ENCODE results near the gene CALHM2.

CALHM2 gene

DNA sequence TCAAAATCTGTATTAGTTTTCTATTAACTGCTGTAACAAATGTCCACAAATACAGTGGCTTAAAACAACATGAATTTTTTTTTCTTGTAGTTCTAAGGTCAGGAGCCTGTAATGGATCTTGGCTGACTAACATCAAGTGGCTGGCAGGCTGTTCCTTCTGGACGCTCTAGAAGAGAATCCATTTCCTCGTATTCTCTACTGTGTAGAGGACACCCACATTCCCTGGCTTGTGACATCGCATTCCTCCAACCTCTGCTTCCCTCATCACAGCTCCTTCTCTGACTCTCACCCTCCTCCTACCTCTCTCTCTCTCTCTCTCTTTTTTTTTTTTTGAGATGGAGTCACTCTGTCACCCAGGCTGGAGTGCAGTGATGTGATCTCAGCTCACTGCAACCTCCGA lies 11.3 kb upstream of the CALHM2 start:
- no peak for TF ChIP-seq GATA3 (IDR thresholded peaks at IDR 0.05; ENCODE audit: low read depth, low read length)
- TF ChIP-seq GATA2 (IDR thresholded peaks at IDR 0.05; ENCODE audit: low read depth, low read length): no peak

DNA sequence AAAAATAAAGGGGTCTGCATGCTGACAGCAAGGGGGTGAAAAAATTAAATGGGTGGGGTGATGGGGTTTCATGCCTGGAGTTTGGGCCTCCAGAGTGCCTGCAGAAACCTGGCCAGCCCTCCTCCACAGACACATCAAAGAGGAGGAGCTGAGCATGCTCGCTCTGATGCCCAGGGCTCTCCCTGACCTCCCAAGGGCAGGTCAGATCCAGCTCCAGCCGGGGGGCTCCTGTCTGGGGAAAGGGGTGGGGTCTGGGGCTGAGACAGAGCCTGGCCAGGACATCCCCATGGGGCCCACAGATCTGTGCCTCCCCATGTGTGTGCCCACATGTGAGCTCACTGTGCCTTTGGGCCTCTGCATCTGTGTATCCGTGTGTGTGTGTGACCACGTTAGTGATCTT lies 7.4 kb upstream of the CALHM2 start:
- TF ChIP-seq GATA3 (IDR thresholded peaks at IDR 0.05; ENCODE audit: low read depth, low read length) (no peak), GATA2 (IDR thresholded peaks at IDR 0.05; ENCODE audit: low read depth, low read length) (no peak)

DNA sequence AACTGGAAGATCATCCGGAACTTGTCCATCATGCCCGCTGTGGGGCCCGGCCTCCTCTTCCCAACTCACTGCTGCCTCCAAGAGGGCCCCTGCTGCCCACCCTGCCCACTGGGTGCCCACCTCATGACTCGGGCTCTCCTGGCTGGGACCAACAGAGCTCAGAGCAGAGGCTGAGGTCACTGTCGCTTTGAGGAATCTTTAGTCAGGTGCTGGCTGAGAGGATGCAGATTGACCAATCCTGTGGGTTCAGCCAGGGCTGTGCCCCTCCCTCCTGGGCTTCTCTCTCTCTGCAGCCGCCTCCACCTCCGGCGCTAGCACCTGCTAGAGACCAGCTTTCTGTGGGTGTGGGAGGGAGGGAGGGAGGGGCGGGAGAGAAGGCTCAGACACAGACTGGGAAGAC lies 6.5 kb upstream of the CALHM2 start, which contains the start of gene CALHM1:
TSS of gene CALHM1 (minus strand) at position 181 of the 400 bp plus-strand sequence. CDS start at position 32, 149 bp downstream.
- no peak for TF ChIP-seq GATA2 (IDR thresholded peaks at IDR 0.05; ENCODE audit: low read depth, low read length)
- no peak for TF ChIP-seq GATA3 (IDR thresholded peaks at IDR 0.05; ENCODE audit: low read depth, low read length)

DNA sequence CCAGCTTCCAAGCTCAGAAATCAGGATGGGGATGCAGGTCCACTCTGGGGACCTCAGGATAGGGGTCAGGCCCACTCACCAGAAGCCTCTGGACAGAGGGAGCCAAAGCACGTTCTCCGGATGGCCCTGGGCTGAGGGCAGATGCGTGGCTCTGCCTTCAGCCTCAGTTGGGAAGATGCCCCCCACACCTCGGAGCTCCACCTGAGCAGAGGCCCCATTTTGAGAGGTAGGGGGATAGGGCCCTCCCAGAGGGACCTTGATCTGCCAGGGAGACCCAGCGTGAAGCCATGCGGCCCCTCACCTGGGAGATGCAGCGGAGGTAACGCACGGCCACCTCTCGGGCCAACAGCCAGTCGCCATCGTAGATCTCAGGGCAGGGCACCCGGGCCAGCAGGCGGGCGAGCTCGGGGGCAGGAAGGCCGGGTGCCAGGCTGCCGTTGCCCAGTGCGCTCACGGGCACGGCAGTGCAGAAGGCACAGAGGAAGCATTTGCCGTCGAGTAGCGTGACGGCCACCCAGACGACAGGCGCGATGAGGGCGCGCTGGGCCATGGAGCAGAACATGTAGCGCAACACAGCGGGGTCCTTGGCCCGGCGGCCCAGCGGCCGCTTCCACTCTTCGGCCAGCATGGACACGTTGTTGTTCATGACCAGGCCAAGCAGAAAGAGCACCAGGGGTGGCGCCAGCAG lies 5.9 kb upstream of the CALHM2 start:
- no peak for TF ChIP-seq GATA2 (IDR thresholded peaks at IDR 0.05; ENCODE audit: low read depth, low read length)
- TF ChIP-seq GATA3 (IDR thresholded peaks at IDR 0.05; ENCODE audit: low read depth, low read length): no peak

DNA sequence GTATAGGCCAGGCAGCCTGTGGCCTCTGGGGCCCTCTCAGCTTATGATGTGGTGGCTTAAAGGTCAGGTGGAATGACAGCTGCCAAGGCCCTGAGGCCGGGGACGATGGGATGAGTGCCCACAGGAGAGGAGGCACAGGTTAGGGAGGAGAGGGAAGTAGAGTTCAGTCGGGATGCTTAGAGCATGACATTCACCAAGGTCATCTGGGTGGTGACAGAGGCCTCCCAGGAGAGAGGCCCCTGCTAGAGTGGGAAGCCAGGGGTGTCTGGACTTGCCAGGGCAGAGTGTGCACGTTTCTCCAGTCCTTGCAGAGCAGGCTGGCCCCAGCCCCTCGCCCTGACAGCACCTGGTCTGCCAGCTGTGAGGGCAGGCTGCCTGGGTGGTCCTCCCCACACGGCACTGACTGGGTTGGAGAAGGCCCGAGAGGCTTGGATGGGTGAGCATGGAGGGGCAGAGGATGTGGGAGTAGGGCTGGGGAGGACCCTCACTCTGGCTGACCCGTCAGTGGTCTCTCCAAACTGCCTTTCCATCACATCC lies 5.1 kb upstream of the CALHM2 start:
- no peak for TF ChIP-seq GATA3 (IDR thresholded peaks at IDR 0.05; ENCODE audit: low read depth, low read length)
- no peak for TF ChIP-seq GATA2 (IDR thresholded peaks at IDR 0.05; ENCODE audit: low read depth, low read length)

DNA sequence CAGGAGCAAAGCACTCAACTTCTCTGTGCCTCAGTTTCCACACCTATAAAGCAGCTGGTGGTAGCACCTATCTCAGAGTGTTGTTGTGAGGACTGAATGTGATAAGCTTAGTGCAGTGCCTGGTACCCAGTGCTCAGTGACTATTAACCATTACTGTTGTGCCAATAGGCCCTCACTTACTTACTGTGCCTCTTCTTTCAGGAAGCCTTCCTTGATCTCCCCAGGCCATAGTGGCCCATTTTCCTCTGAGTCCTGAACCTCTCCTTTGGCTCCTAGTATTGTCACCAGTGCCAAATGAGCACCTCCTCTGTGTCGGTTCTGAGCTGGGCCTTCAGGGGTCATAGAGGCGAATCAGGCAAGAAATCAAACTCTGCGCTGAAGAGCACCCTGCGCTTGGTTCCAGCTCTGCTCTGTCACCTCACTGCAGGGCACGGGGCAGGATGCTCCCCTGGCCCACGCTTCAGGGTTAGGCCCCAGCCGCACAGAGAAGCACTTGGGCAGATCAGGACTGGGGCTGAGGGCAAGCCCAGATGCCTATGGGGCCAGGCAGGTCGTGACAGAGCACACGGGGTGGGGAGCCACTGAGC lies 4.0 kb upstream of the CALHM2 start:
- TF ChIP-seq GATA3 (IDR thresholded peaks at IDR 0.05; ENCODE audit: low read depth, low read length) (no peak), GATA2 (IDR thresholded peaks at IDR 0.05; ENCODE audit: low read depth, low read length) (no peak)

DNA sequence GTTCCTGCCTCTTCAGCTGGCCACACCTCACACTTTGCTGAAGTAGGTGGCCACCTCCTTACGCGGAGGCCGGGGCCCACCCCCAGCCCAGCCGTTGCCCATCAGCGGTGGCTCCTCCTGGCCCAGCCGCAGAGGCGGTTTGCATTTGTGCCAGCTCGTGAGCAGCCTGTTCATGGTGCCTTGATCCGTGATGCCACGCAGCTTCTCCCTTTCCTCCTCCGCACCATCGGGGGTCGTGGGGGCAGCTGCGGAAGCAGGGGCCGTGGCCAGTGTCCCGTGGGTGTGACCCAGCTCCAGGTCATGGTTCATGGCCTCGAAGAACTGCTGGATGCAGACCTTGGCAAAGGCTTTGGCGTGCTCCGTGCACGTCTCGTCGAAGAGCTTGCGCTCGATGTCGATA lies 3.1 kb upstream of the CALHM2 start:
- TF ChIP-seq GATA3 (IDR thresholded peaks at IDR 0.05; ENCODE audit: low read depth, low read length) (no peak), GATA2 (IDR thresholded peaks at IDR 0.05; ENCODE audit: low read depth, low read length) (no peak)

DNA sequence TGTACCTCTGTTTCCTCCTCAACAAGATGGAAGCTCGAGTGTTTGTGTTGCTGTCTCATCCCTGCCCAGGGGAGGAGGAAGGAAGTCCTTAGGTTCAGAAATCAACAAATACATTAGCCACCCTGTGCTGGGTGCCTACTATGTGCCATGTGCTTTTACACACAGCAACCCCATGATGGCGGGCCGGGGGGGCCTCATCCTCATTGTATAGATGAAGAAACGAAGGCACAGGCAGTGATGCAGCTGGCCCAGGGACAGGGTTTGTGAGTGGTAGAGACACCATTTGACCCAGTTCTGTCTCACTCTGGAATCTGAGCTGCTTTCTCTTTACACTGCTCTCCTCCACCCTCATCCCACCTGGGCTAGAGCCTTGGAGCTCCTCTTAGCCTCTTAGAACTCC lies 1.9 kb upstream of the CALHM2 start:
- TF ChIP-seq GATA3 (IDR thresholded peaks at IDR 0.05; ENCODE audit: low read depth, low read length) (no peak), GATA2 (IDR thresholded peaks at IDR 0.05; ENCODE audit: low read depth, low read length) (no peak)

DNA sequence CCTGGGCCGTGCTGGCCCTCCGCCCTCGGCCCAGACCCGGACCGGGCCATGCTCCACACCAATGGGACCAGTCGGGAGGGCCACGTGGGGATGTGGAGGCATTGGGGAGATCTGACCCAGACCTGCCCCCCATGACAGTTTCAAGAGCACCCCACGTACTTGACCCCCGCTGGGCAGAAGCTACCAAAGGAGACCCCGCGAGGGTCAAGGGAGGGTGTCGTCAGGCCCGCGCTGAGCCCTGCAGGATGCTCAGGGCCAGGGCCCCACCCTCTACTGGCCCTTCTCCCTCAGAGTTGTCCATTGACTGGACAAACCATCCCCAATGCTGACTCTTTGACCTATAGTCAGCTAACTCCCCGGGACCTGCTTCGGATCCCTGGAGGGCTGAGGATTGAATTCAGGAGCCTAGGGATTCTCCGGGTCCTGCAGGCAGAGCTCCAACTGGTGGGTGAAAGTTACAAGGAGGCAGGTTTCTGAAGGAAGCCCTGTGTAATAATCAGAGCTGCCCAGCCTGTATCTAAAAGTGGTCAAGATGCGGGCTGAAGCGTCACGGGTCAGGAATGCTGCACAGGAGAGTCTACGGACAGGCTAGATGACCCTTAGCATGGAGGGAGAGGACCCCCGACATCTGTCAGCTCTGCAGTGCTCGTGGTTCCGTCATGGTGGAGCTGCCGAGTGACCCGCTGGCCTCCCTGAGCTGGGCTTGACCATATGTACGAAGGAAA lies 498 bp upstream of the CALHM2 start:
- TF ChIP-seq GATA2 (IDR thresholded peaks at IDR 0.05; ENCODE audit: low read depth, low read length): no peak
- TF ChIP-seq GATA3 (IDR thresholded peaks at IDR 0.05; ENCODE audit: low read depth, low read length): no peak

DNA sequence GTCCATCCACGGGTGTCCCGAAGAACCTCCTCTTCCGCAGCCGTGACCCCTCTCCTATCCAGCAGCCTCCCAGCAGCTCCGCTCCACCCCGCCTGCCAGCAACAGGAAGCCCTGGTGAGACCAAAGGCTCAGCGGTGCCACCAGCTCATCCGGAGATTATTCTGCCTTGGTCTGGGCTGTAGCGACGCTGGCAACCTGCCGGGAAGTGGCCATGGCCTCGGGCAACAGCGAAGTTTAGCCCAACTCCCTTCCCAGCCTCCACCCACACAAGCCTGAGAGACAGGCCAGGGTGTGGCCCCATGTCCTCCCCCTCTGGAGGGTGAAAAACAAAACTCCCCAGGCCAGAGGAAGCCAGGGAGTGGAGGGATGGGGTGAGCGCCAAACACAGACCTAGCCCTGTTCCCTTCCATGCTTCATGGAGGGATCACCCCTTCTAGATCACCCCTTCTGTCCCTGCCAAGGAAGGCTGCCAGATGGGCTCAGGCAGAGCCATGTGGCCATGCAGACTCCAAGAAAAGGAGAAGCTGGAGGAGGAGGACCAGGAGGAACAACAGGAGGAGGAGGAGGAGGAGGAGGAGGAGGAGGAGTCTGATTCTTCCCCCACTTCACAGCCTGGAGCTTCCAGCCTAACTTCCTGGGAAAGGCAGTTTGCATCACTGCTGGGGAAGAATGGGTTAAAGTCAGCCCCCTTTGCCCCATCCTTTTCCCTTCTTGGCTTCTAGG lies 918 bp downstream of the CALHM2 start:
- TF ChIP-seq GATA3 (IDR thresholded peaks at IDR 0.05; ENCODE audit: low read depth, low read length): no peak
- TF ChIP-seq GATA2 (IDR thresholded peaks at IDR 0.05; ENCODE audit: low read depth, low read length): no peak

DNA sequence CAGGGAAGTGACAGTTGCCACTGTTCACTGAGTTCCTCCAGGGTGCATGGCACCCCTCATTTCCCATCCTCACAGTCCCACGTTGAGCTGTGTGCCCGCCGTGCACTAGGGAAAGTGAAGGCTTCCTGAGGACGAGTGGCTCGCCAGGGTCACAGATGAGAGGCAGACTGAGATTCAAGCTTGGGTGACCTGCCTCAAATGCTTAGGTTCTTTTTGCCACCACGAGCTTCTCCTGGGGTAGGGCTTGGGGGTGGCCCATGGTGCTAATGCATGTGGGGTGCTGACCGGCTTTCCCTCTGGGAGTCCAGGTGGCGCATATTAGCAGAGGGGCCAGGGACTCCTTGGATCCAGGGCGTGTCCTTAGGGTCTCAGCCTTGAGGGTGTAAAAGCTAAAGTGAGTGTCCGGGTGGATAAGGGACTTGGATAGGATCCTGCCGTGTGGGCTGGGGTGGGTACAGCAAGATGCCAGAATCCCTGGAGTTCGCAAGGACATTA lies 1.9 kb downstream of the CALHM2 start:
- TF ChIP-seq GATA2 (IDR thresholded peaks at IDR 0.05; ENCODE audit: low read depth, low read length): no peak

DNA sequence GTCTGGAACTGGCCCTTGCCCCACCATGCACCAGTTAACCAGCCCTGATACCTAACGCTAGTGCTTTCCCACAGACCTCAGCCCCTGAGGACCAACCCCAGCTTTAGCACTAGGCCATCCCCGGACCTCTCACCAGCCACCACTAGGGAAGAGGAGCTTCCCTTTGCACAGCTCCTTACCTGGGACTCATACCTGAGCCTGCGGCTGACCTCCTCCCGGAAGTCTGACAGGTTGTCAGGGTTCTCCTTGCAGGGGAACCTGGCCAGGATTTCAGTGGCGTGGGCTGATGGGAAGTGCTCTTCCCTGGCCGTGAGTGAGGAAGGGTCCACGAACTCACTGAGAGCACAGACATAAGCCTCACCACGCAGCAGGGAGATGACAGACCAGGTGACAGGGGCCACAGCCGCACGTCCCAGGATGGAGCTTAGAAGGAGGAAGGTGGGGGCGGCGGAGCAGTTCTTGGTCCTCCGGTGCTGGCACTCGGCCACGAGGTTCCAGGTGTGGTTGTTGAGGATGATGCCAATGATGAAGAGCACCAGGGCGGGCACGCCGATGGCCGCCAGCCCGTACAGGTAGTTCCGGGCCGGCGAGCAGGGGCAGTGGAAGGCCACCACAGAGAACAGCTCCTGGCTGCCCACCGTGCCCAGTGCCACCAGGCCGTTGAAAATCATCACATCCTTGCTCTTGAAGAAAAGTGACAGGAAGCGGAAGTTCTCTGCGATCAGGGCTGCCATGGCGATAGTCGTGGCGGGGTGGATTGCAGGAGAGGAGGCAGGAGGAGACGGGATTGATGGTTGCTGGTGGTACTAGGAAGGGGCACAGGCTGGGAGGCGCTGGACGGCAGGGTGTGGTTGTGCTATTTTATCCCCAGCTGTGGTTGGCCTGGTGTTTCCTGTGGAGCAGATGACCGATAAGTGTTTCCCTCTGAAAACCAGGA lies 2.7 kb downstream of the CALHM2 start:
- no peak for TF ChIP-seq GATA3 (IDR thresholded peaks at IDR 0.05; ENCODE audit: low read depth, low read length)
- TF ChIP-seq GATA2 (IDR thresholded peaks at IDR 0.05; ENCODE audit: low read depth, low read length): no peak

DNA sequence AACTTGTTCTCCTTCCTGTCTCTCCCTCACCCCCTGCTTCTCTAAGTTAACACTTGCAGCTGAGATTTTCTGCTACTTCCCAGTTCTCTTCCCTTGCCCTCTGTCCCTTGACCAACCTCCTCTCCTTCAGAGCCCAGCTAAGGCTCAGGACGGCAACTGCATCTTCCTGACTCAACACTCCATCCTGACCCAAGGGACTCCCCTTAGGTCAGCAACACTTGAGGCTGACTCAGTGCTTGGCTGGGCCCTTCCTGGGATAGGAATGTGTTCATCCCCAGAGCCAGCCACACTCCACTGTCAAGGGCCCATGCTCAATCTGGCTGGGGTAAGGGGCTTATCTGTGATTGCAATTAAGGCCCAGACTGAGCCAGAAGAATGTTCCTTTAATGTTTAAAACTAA lies 3.4 kb downstream of the CALHM2 start:
- TF ChIP-seq GATA2 (IDR thresholded peaks at IDR 0.05; ENCODE audit: low read depth, low read length) (no peak), GATA3 (IDR thresholded peaks at IDR 0.05; ENCODE audit: low read depth, low read length) (no peak)

Measured in SH-SY5Y (cell line).